NCI-H2081 (cell line): ENCODE measurements around the gene ELMO1.
"Not testable (repeated sequence)": the region's sequence is repeated elsewhere in the genome, so short reads cannot be mapped to it uniquely, and the experiment has no call there.

Experiments
- DNase-seq, 2 experiments: peaks; one replicate each; lab custom pipeline; 2025; lab: John Stamatoyannopoulos, UW

Gene ELMO1

GRCh38 chr7:36977878-36978277, 470.8 kb downstream of the ELMO1 start:
- no peak for DNase-seq

- DNase-seq = not testable (repeated sequence)
Measured at GRCh38 chr7:36973534-36973933, 475.1 kb downstream of the ELMO1 start.

GRCh38 chr7:36972140-36972518, 476.5 kb downstream of the ELMO1 start:
- DNase-seq = no peak

GRCh38 chr7:36971515-36972139, 477.0 kb downstream of the ELMO1 start:
- DNase-seq = peak; percentile 45 to 86

GRCh38 chr7:36970551-36971514, 477.8 kb downstream of the ELMO1 start:
- DNase-seq = peak in 1 of 2 experiments; percentile 82

GRCh38 chr7:36969376-36969775, 479.3 kb downstream of the ELMO1 start:
- no peak for DNase-seq

GRCh38 chr7:36967387-36967786, 481.3 kb downstream of the ELMO1 start:
- peak; percentile 20 to 69 for DNase-seq

GRCh38 chr7:36966636-36967035, 482.0 kb downstream of the ELMO1 start:
- no peak for DNase-seq

- peak; percentile 29 to 83 for DNase-seq
Measured at GRCh38 chr7:36966039-36966438, 482.6 kb downstream of the ELMO1 start.

- DNase-seq = peak in 1 of 2 experiments; percentile 30
Measured at GRCh38 chr7:36965625-36966024, 483.0 kb downstream of the ELMO1 start.

GRCh38 chr7:36964297-36964696, 484.4 kb downstream of the ELMO1 start:
- no peak for DNase-seq

- DNase-seq = no peak
Measured at GRCh38 chr7:36962367-36962766, 486.3 kb downstream of the ELMO1 start.

- DNase-seq = no peak
Measured at GRCh38 chr7:36961693-36962092, 487.0 kb downstream of the ELMO1 start.

GRCh38 chr7:36961097-36961496, 487.6 kb downstream of the ELMO1 start:
- no peak for DNase-seq

GRCh38 chr7:36960105-36960504, 488.6 kb downstream of the ELMO1 start:
- no peak for DNase-seq

- peak; percentile 26 to 44 for DNase-seq
Measured at GRCh38 chr7:36958111-36958733, 490.4 kb downstream of the ELMO1 start.

- DNase-seq = no peak
Measured at GRCh38 chr7:36957620-36958019, 491.0 kb downstream of the ELMO1 start.

- no peak for DNase-seq
Measured at GRCh38 chr7:36956814-36957213, 491.9 kb downstream of the ELMO1 start.

- DNase-seq = no peak
Measured at GRCh38 chr7:36955456-36956129, 493.1 kb downstream of the ELMO1 start.

- no peak for DNase-seq
Measured at GRCh38 chr7:36951257-36951697, 497.4 kb downstream of the ELMO1 start.

- DNase-seq = peak; percentile 45 to 51
Measured at GRCh38 chr7:36949711-36950600, 498.7 kb downstream of the ELMO1 start.
